Suprapubic skin (tissue), 4 donors: ENCODE data around the gene GLB1L2. TPM values are rescaled to one million over a fixed set of nuclear protein-coding genes. Genes with fewer than 3 reads are reported as not detected.

Experiments
- DNase-seq, 2 donors: peaks; one replicate each; pipeline ENCODE4 v3.0.0-alpha.2; 2019; ENCODE audit warnings: low spot score in 2 of 2
- H3K27ac ChIP-seq: fragments of 200-600 bp; sonication (generic); one replicate; pipeline ENCODE4 v1.5.1; 2019
- H3K27me3 ChIP-seq: fragments of 200-600 bp; sonication (generic); one replicate; pipeline ENCODE4 v1.5.1; 2019
- H3K36me3 ChIP-seq: fragments of 200-600 bp; sonication (generic); one replicate; pipeline ENCODE4 v1.5.1; 2019
- H3K4me1 ChIP-seq: fragments of 200-600 bp; sonication (generic); one replicate; pipeline ENCODE4 v1.5.1; 2019
- H3K4me3 ChIP-seq: fragments of 200-600 bp; sonication (generic); one replicate; pipeline ENCODE4 v1.5.1; 2019; ENCODE audit warnings: mild to moderate bottlenecking
- H3K9me3 ChIP-seq: fragments of 200-600 bp; sonication (generic); one replicate; pipeline ENCODE4 v1.5.1; 2019
- EP300 ChIP-seq: sonication (generic); formaldehyde crosslinking; IDR thresholded peaks from one replicate; pipeline ENCODE4 v1.6.1; 2017; ENCODE audit warnings: antibody characterized with exemption
- POLR2A ChIP-seq, 2 donors: fragments of 450-650 bp; IDR thresholded peaks; one replicate each; pipeline ENCODE4 v1.6.1; 2017; ENCODE audit warnings: antibody characterized with exemption in 2 of 2, mild to moderate bottlenecking in 2 of 2, moderate library complexity in 2 of 2
- POLR2AphosphoS5 ChIP-seq, 3 donors: sonication (generic); formaldehyde crosslinking; IDR thresholded peaks; one replicate each; pipeline ENCODE4 v1.6.1; 2017; ENCODE audit warnings: antibody characterized with exemption in 3 of 3
- WGBS: methylation state at CpG from one replicate; pipeline ENCODE4 v1.1.5; 2018; 5-methylcytosine and 5-hydroxymethylcytosine counted together
- total RNA-seq, 4 donors: library from RNA; depleted of rRNA; stranded (reverse); fragments of >200 nt; gene quantifications; one replicate each; pipeline ENCODE4 v1.1.0, GENCODE V29; 2016
- TF ChIP-seq, protein P1 (sequence below), 2 donors: fragments of 200-600 bp in 1 of 2; fragments of 450-650 bp in 1 of 2; sonication (generic) in 1 of 2; IDR thresholded peaks; one replicate each; pipeline ENCODE4 v1.5.1; 2016 to 2019; ENCODE audit warnings: antibody characterized with exemption in 2 of 2, mild to moderate bottlenecking in 1 of 2, moderate library complexity in 1 of 2

GLB1L2 gene
- total RNA-seq, 4 donors from 2014 or later, result 11.5 to 28.3 (median 21.8) TPM

- TF ChIP-seq EP300 (no peak), POLR2AphosphoS5 (IDR thresholded peaks at IDR 0.05) (no peak), POLR2A (IDR thresholded peaks at IDR 0.05) (no peak)
- TF ChIP-seq, protein P1, sequence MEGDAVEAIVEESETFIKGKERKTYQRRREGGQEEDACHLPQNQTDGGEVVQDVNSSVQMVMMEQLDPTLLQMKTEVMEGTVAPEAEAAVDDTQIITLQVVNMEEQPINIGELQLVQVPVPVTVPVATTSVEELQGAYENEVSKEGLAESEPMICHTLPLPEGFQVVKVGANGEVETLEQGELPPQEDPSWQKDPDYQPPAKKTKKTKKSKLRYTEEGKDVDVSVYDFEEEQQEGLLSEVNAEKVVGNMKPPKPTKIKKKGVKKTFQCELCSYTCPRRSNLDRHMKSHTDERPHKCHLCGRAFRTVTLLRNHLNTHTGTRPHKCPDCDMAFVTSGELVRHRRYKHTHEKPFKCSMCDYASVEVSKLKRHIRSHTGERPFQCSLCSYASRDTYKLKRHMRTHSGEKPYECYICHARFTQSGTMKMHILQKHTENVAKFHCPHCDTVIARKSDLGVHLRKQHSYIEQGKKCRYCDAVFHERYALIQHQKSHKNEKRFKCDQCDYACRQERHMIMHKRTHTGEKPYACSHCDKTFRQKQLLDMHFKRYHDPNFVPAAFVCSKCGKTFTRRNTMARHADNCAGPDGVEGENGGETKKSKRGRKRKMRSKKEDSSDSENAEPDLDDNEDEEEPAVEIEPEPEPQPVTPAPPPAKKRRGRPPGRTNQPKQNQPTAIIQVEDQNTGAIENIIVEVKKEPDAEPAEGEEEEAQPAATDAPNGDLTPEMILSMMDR (IDR thresholded peaks at IDR 0.05), result no peak
- no peak overlapping the region for H3K4me3 ChIP-seq
- DNase-seq, result no peak
- 72% methylated on average over 10 of the region's 10 CpGs for WGBS
- H3K4me1 ChIP-seq, result peaks cover 9% of the 10 kb centered on the region
- H3K27me3 ChIP-seq, result peaks cover 61% of the 10 kb centered on the region
- no peaks in the 10 kb centered on the region for H3K9me3 ChIP-seq
- H3K27ac ChIP-seq, result no peak overlapping the region
- H3K36me3 ChIP-seq, result no peaks in the 10 kb centered on the region
Measured at GRCh38 chr11:134416726-134417125, 84.9 kb downstream of the GLB1L2 start.

- Histone ChIP-seq H3K36me3 (no peaks in the 10 kb centered on the region), H3K27me3 (peaks cover 47% of the 10 kb centered on the region), H3K9me3 (no peaks in the 10 kb centered on the region), H3K4me1 (no peaks in the 10 kb centered on the region), H3K27ac (no peak overlapping the region), H3K4me3 (no peak overlapping the region)
- no peak for DNase-seq
- WGBS, result 47% methylated on average over 14 of the region's 14 CpGs
- no peak for TF ChIP-seq EP300
- no peak for TF ChIP-seq POLR2AphosphoS5 (IDR thresholded peaks at IDR 0.05)
- no peak for TF ChIP-seq POLR2A (IDR thresholded peaks at IDR 0.05)
- TF ChIP-seq, protein P1 (IDR thresholded peaks at IDR 0.05), result no peak
Measured at GRCh38 chr11:134417871-134418840, 86.4 kb downstream of the GLB1L2 start.

- 81% methylated on average over 10 of the region's 10 CpGs for WGBS
Measured at GRCh38 chr11:134423106-134423505, 91.3 kb downstream of the GLB1L2 start.

GRCh38 chr11:134425413-134425812 lies 93.6 kb downstream of the GLB1L2 start:
- TF ChIP-seq, protein P1 (IDR thresholded peaks at IDR 0.05), result no peak
- no peak for TF ChIP-seq POLR2AphosphoS5 (IDR thresholded peaks at IDR 0.05)
- TF ChIP-seq POLR2A (IDR thresholded peaks at IDR 0.05), result no peak
- no peak for TF ChIP-seq EP300
- 64% methylated on average over 2 of the region's 2 CpGs for WGBS

More at GRCh38 chr11:134423106-134423505, 91.3 kb downstream of the GLB1L2 start:
- no peaks in the 10 kb centered on the region for H3K4me1 ChIP-seq
- no peak for DNase-seq
- TF ChIP-seq EP300 (no peak), POLR2A (IDR thresholded peaks at IDR 0.05) (no peak), POLR2AphosphoS5 (IDR thresholded peaks at IDR 0.05) (no peak)
- TF ChIP-seq, protein P1 (IDR thresholded peaks at IDR 0.05), result no peak
- H3K9me3 ChIP-seq, result no peaks in the 10 kb centered on the region
- H3K27me3 ChIP-seq, result peaks cover 14% of the 10 kb centered on the region
- H3K36me3 ChIP-seq, result no peaks in the 10 kb centered on the region
- H3K27ac ChIP-seq, result no peak overlapping the region
- H3K4me3 ChIP-seq, result no peak overlapping the region

More at GRCh38 chr11:134425413-134425812, 93.6 kb downstream of the GLB1L2 start:
- Histone ChIP-seq H3K9me3 (no peaks in the 10 kb centered on the region), H3K4me1 (no peaks in the 10 kb centered on the region), H3K36me3 (no peaks in the 10 kb centered on the region), H3K27me3 (peaks cover 21% of the 10 kb centered on the region), H3K4me3 (no peak overlapping the region), H3K27ac (no peak overlapping the region)
- no peak for DNase-seq

Other genes with a start within 250 kb of the GLB1L2 start
- gene NCAPD3, start 108.0 kb upstream of the GLB1L2 start, total RNA-seq, result 10 to 100 TPM; 26.8 to 37.6 (median 30.8) TPM
- gene VPS26B, start 107.3 kb upstream of the GLB1L2 start, total RNA-seq, result 10 to 100 TPM; 60.4 to 80.9 (median 74.4) TPM
- gene THYN1, start 78.6 kb upstream of the GLB1L2 start, total RNA-seq, result 10 to 100 TPM; 31.7 to 62.8 (median 42.6) TPM
- gene ACAD8, start 78.4 kb upstream of the GLB1L2 start, total RNA-seq, result 10 to 100 TPM; 46.3 to 71.2 (median 59.8) TPM
- 1 to 10 TPM; 5.1 to 6.1 (median 5.9) TPM for gene GLB1L3, start 55.6 kb upstream of the GLB1L2 start, total RNA-seq
- under 1 TPM; 0.26 to 0.93 (median 0.36) TPM for gene B3GAT1, start 80.3 kb downstream of the GLB1L2 start, total RNA-seq